OCI-LY1 (cell line): ENCODE results near the gene HSD11B1L.

Experiments used
- H2AFZ ChIP-seq: fragments of 200-600 bp; sonication (generic), shearing (Covaris generic); 2 replicates; pipeline ENCODE4 v1.6.0; 2014; ENCODE audit warnings: antibody characterized with exemption, mild to moderate bottlenecking, low read length
- H3F3A ChIP-seq: fragments of 200-600 bp; sonication (generic), shearing (Covaris generic); 2 replicates; pipeline ENCODE4 v1.6.0; 2014; ENCODE audit warnings: mild to moderate bottlenecking, antibody characterized with exemption, low read length, moderate library complexity; ENCODE audit not compliant: insufficient read depth
- H3K27ac ChIP-seq: fragments of 200-600 bp; sonication (generic); 2 replicates; pipeline ENCODE4 v1.5.1; 2014; ENCODE audit warnings: low read length, mixed run types, mild to moderate bottlenecking, low read depth; ENCODE audit not compliant: poor library complexity, severe bottlenecking
- H3K27me3 ChIP-seq: fragments of 200-600 bp; sonication (generic); 2 replicates; pipeline ENCODE4 v1.6.0; 2014; ENCODE audit warnings: antibody characterized with exemption, mild to moderate bottlenecking, low read length, moderate library complexity; ENCODE audit not compliant: insufficient read depth
- H3K36me3 ChIP-seq: fragments of 200-600 bp; sonication (generic); 2 replicates; pipeline ENCODE4 v1.6.1; 2014; ENCODE audit warnings: mild to moderate bottlenecking, antibody characterized with exemption, low read length, moderate library complexity, mixed read lengths; ENCODE audit not compliant: insufficient read depth
- H3K4me1 ChIP-seq: fragments of 200-600 bp; sonication (generic); 2 replicates; pipeline ENCODE4 v1.5.1; 2014; ENCODE audit warnings: mild to moderate bottlenecking, low read length, moderate library complexity; ENCODE audit not compliant: insufficient read depth, severe bottlenecking
- H3K4me2 ChIP-seq: fragments of 200-600 bp; sonication (generic), shearing (Covaris generic); 2 replicates; pipeline ENCODE4 v1.6.1; 2014; ENCODE audit warnings: low read length
- H3K4me3 ChIP-seq: fragments of 200-600 bp; sonication (generic); 2 replicates; pipeline ENCODE4 v1.5.1; 2014; ENCODE audit warnings: low read length, low read depth, mild to moderate bottlenecking, mixed read lengths; ENCODE audit not compliant: poor library complexity, severe bottlenecking
- H3K79me2 ChIP-seq: fragments of 200-600 bp; shearing (Covaris generic); 2 replicates; pipeline ENCODE4 v1.6.1; 2016; ENCODE audit warnings: mixed run types, low read length, mixed read lengths; ENCODE audit not compliant: insufficient read depth
- H3K9ac ChIP-seq: fragments of 200-600 bp; sonication (generic), shearing (Covaris generic); 2 replicates; pipeline ENCODE4 v1.6.1; 2014; ENCODE audit warnings: mild to moderate bottlenecking, low read length, mixed read lengths
- H3K9me2 ChIP-seq: fragments of 200-600 bp; sonication (generic), shearing (Covaris generic); 2 replicates; pipeline ENCODE4 v1.6.1; 2014; ENCODE audit warnings: low read depth, mild to moderate bottlenecking, low read length, mixed read lengths
- H3K9me3 ChIP-seq: fragments of 200-600 bp; shearing (Covaris generic); 2 replicates; pipeline ENCODE4 v1.6.1; 2014; ENCODE audit warnings: low read length, mixed read lengths
- H4K20me1 ChIP-seq: fragments of 200-600 bp; sonication (generic), shearing (Covaris generic); 2 replicates; pipeline ENCODE4 v1.6.0; 2016; ENCODE audit warnings: mild to moderate bottlenecking, low read length; ENCODE audit not compliant: insufficient read depth
- EZH2 ChIP-seq: fragments of 200-600 bp; sonication (generic), shearing (Covaris generic); IDR thresholded peaks from 2 replicates; pipeline ENCODE4 v1.8.0; 2017; ENCODE audit warnings: borderline replicate concordance, mixed run types, mild to moderate bottlenecking, antibody characterized with exemption, low read length, moderate library complexity, mixed read lengths
- TF ChIP-seq, protein P1 (sequence below): fragments of 200-600 bp; sonication (generic), shearing (Covaris generic); IDR thresholded peaks from 2 replicates; pipeline ENCODE4 v1.5.1; 2017; ENCODE audit warnings: mild to moderate bottlenecking, antibody characterized with exemption, low read length, moderate library complexity, mixed read lengths

The HSD11B1L gene

DNA sequence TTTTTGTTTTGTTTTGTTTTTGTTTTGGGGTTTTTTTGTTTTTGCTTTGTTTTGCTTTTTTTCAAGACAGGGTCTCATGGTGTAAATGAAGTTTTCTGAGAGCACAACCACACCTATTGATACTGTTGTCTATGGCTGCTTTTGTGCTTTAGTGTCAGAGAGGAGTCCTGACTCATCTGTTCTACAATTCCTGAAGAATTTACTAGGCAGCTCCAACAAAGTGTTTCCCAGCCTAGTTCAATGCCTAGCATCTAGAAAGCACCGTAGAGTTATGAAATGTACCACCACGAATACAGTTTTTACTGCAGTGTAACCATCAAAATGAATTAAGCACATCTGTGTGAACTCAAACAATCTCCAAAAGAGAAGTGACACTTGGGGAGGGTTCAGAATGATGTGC is 36.8 kb upstream of the HSD11B1L start:
- no peaks in the 10 kb centered on the region for H3K9me2 ChIP-seq
- no peak overlapping the region for H3K4me3 ChIP-seq
- peaks cover 48% of the 10 kb centered on the region for H3K79me2 ChIP-seq
- no peaks in the 10 kb centered on the region for H3K27me3 ChIP-seq
- H2AFZ ChIP-seq: no peak overlapping the region
- no peak for TF ChIP-seq EZH2
- TF ChIP-seq, protein P1, sequence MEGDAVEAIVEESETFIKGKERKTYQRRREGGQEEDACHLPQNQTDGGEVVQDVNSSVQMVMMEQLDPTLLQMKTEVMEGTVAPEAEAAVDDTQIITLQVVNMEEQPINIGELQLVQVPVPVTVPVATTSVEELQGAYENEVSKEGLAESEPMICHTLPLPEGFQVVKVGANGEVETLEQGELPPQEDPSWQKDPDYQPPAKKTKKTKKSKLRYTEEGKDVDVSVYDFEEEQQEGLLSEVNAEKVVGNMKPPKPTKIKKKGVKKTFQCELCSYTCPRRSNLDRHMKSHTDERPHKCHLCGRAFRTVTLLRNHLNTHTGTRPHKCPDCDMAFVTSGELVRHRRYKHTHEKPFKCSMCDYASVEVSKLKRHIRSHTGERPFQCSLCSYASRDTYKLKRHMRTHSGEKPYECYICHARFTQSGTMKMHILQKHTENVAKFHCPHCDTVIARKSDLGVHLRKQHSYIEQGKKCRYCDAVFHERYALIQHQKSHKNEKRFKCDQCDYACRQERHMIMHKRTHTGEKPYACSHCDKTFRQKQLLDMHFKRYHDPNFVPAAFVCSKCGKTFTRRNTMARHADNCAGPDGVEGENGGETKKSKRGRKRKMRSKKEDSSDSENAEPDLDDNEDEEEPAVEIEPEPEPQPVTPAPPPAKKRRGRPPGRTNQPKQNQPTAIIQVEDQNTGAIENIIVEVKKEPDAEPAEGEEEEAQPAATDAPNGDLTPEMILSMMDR: no peak
- no peaks in the 10 kb centered on the region for H3K9me3 ChIP-seq
- 0 out of 2 replicates have a peak, but pooled peaks cover 3% of the 10 kb centered on the region for H4K20me1 ChIP-seq
- H3K9ac ChIP-seq: no peak overlapping the region
- H3K4me2 ChIP-seq: no peak overlapping the region
- no peaks in the 10 kb centered on the region for H3K4me1 ChIP-seq
- H3K27ac ChIP-seq: no peak overlapping the region
- H3K36me3 ChIP-seq: peaks cover 87% of the 10 kb centered on the region
- H3F3A ChIP-seq: no peaks in the 10 kb centered on the region

DNA sequence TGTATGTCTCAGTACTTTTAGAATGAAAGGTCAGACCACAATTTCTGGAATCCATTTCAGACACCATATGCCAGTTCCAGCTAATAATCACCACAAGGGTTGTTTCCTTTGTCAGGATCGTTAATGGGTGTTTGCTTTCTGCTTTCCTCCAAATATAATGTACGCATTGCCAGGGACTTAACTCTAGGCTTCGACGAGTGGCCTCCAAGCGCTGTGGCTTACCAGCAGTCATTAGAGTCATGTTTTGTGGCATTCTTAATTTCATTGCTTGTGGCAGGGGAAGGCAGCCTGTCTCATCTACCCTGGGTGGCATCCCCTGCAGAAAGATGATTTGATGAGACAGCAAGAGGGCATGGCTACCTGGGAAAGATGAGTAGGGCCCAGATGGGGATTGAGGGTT is 35.4 kb upstream of the HSD11B1L start:
- H3K36me3 ChIP-seq: peaks cover 91% of the 10 kb centered on the region
- TF ChIP-seq, protein P1: no peak
- no peak for TF ChIP-seq EZH2
- no peak overlapping the region for H3K4me3 ChIP-seq
- H3K27ac ChIP-seq: no peak overlapping the region
- H3K4me2 ChIP-seq: no peak overlapping the region
- H3K9me3 ChIP-seq: no peaks in the 10 kb centered on the region
- no peak overlapping the region for H2AFZ ChIP-seq
- no peaks in the 10 kb centered on the region for H3K9me2 ChIP-seq
- H3K79me2 ChIP-seq: peaks cover 35% of the 10 kb centered on the region
- H3K27me3 ChIP-seq: no peaks in the 10 kb centered on the region
- H4K20me1 ChIP-seq: 0 out of 2 replicates have a peak, but pooled peaks cover 3% of the 10 kb centered on the region
- H3F3A ChIP-seq: no peaks in the 10 kb centered on the region
- no peaks in the 10 kb centered on the region for H3K4me1 ChIP-seq
- no peak overlapping the region for H3K9ac ChIP-seq

DNA sequence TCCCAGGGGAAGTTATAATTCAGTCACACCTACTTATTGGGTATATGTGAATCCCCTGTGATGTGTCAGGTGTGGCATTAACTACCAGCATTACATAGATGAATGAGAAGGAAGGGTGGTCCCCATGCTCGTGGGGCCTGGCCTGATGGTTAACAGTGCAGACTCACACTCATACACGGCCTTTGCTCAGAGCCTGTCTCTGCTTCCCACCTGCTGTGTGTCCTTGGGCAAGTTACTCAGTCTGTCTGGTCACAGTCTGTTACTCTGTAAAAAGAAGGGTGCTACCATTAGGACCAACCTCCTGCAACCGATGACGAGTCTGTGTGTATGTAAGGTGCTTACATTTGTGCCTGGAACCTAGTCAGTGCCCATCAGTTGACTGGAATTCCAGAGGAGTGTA is 34.1 kb upstream of the HSD11B1L start:
- peaks cover 92% of the 10 kb centered on the region for H3K36me3 ChIP-seq
- H3K4me1 ChIP-seq: no peaks in the 10 kb centered on the region
- no peaks in the 10 kb centered on the region for H3K9me3 ChIP-seq
- no peak overlapping the region for H3K9ac ChIP-seq
- H2AFZ ChIP-seq: no peak overlapping the region
- H3K27ac ChIP-seq: no peak overlapping the region
- no peak overlapping the region for H3K4me3 ChIP-seq
- no peaks in the 10 kb centered on the region for H3K9me2 ChIP-seq
- no peaks in the 10 kb centered on the region for H3F3A ChIP-seq
- no peak for TF ChIP-seq EZH2
- TF ChIP-seq, protein P1: no peak
- H3K79me2 ChIP-seq: peaks cover 22% of the 10 kb centered on the region
- H4K20me1 ChIP-seq: no peaks in the 10 kb centered on the region
- H3K27me3 ChIP-seq: no peaks in the 10 kb centered on the region
- no peak overlapping the region for H3K4me2 ChIP-seq
